GM18520 (cell line): ENCODE results near the gene NEK5.

ENCODE experiments used
- ATAC-seq: cut with Tn5 transposase; IDR thresholded peaks from one replicate; pipeline ENCODE4 v1.9.1; 2021; ENCODE audit not compliant: unreplicated experiment

Gene NEK5

GRCh38 chr13:52016296-52016695 is 112.6 kb downstream of the NEK5 start:
- ATAC-seq: no peak

- ATAC-seq: no peak
Observed at GRCh38 chr13:52012512-52012836, 116.4 kb downstream of the NEK5 start.

- ATAC-seq: peak; percentile 99
Observed at GRCh38 chr13:52011632-52012511, 117.0 kb downstream of the NEK5 start, which contains the start of gene ALG11. ALG11 (plus strand) TSS chr13:52012398; CDS start chr13:52012419, 21 bp downstream.

GRCh38 chr13:52010890-52011631 is 117.8 kb downstream of the NEK5 start, which contains the start of gene ATP7B:
ATP7B (minus strand) TSS chr13:52011450; CDS start chr13:52011337, 113 bp downstream.
- no peak for ATAC-seq

GRCh38 chr13:52009946-52010345 is 118.9 kb downstream of the NEK5 start:
- ATAC-seq: no peak

- ATAC-seq: no peak
Observed at GRCh38 chr13:52006523-52007245, 122.2 kb downstream of the NEK5 start.

GRCh38 chr13:52005841-52006522 is 122.9 kb downstream of the NEK5 start:
- ATAC-seq: no peak

GRCh38 chr13:52004511-52005170 is 124.2 kb downstream of the NEK5 start:
- no peak for ATAC-seq

- ATAC-seq: no peak
Observed at GRCh38 chr13:52003541-52003940, 125.3 kb downstream of the NEK5 start.

GRCh38 chr13:52002361-52002760 is 126.5 kb downstream of the NEK5 start:
- no peak for ATAC-seq

- no peak for ATAC-seq
Observed at GRCh38 chr13:52001120-52001731, 127.6 kb downstream of the NEK5 start.

- no peak for ATAC-seq
Observed at GRCh38 chr13:51999921-52000320, 129.0 kb downstream of the NEK5 start.

- ATAC-seq: no peak
Observed at GRCh38 chr13:51999510-51999911, 129.4 kb downstream of the NEK5 start.

- ATAC-seq: no peak
Observed at GRCh38 chr13:51998723-51999509, 130.0 kb downstream of the NEK5 start.

- no peak for ATAC-seq
Observed at GRCh38 chr13:51997641-51998330, 131.1 kb downstream of the NEK5 start.

GRCh38 chr13:51997186-51997585 is 131.7 kb downstream of the NEK5 start:
- no peak for ATAC-seq

- no peak for ATAC-seq
Observed at GRCh38 chr13:51996641-51997040, 132.2 kb downstream of the NEK5 start.
